HG03571 (cell line): Measurements from ENCODE around the gene RASA2.
"Not testable (repeated sequence)": the region's sequence is repeated elsewhere in the genome, so short reads cannot be mapped to it uniquely, and the experiment has no call there.

ENCODE experiments used
- ATAC-seq: cut with Tn5 transposase; IDR thresholded peaks from one replicate; pipeline ENCODE4 v1.9.1; 2021; ENCODE audit not compliant: unreplicated experiment

The RASA2 gene

GRCh38 chr3:141489203-141489602, 2.4 kb downstream of the RASA2 start:
- no peak for ATAC-seq

- no peak for ATAC-seq
Measured at GRCh38 chr3:141491081-141491480, 4.3 kb downstream of the RASA2 start.

GRCh38 chr3:141491929-141492328, 5.1 kb downstream of the RASA2 start:
- ATAC-seq: no peak

GRCh38 chr3:141493184-141493583, 6.4 kb downstream of the RASA2 start:
- ATAC-seq: no peak

- ATAC-seq: not testable (repeated sequence)
Measured at GRCh38 chr3:141497589-141497988, 10.8 kb downstream of the RASA2 start.

- peak; percentile 94 for ATAC-seq
Measured at GRCh38 chr3:141498598-141499223, 11.9 kb downstream of the RASA2 start.

GRCh38 chr3:141499284-141499683, 12.5 kb downstream of the RASA2 start:
- no peak for ATAC-seq

- ATAC-seq: no peak
Measured at GRCh38 chr3:141499965-141500364, 13.1 kb downstream of the RASA2 start.

- no peak for ATAC-seq
Measured at GRCh38 chr3:141500397-141500796, 13.6 kb downstream of the RASA2 start.

GRCh38 chr3:141505166-141505565, 18.3 kb downstream of the RASA2 start:
- ATAC-seq: no peak

- ATAC-seq: no peak
Measured at GRCh38 chr3:141506071-141506470, 19.2 kb downstream of the RASA2 start.

GRCh38 chr3:141507392-141508066, 20.7 kb downstream of the RASA2 start:
- ATAC-seq: no peak

GRCh38 chr3:141508067-141508436, 21.2 kb downstream of the RASA2 start:
- ATAC-seq: no peak

GRCh38 chr3:141511361-141511760, 24.5 kb downstream of the RASA2 start:
- ATAC-seq: no peak

- no peak for ATAC-seq
Measured at GRCh38 chr3:141514382-141514781, 27.6 kb downstream of the RASA2 start.

GRCh38 chr3:141519587-141519986, 32.8 kb downstream of the RASA2 start:
- ATAC-seq: no peak

GRCh38 chr3:141521781-141522180, 35.0 kb downstream of the RASA2 start:
- ATAC-seq: no peak

GRCh38 chr3:141523615-141524375, 37.0 kb downstream of the RASA2 start:
- no peak for ATAC-seq

- ATAC-seq: no peak
Measured at GRCh38 chr3:141524988-141525387, 38.2 kb downstream of the RASA2 start.

GRCh38 chr3:141525814-141526213, 39.0 kb downstream of the RASA2 start:
- ATAC-seq: no peak

- no peak for ATAC-seq
Measured at GRCh38 chr3:141526709-141527108, 39.9 kb downstream of the RASA2 start.

- no peak for ATAC-seq
Measured at GRCh38 chr3:141528800-141529199, 42.0 kb downstream of the RASA2 start.
